HCT116 (cell line): Measurements from ENCODE around the gene IL2RG. TPM values are rescaled to one million over a fixed set of nuclear protein-coding genes. Genes with fewer than 3 reads are reported as not detected.

Source experiments
- ATAC-seq: fragments of 200-7000 bp; cut with Tn5 transposase; 2 replicates; pipeline ENCODE4 v1.9.1; 2020; ENCODE audit warnings: mild to moderate bottlenecking, moderate library complexity
- BruUV-seq: library from RNA; stranded (reverse); fragments of 400-500 nt; replicated peaks from 2 replicates; lab custom pipeline; 2021; lab: Mats Ljungman, UMichigan
- CTCF ChIA-PET: fragments of 300-600 bp; sonication (Branson Sonifier 250); formaldehyde crosslinking; loops from one replicate; lab custom pipeline; 2021; ENCODE audit warnings: antibody characterized with exemption; lab: Charles Lee
- POLR2A ChIA-PET: fragments of 300-600, 350-600 bp; sonication (Branson Sonifier 250); formaldehyde crosslinking; loops from one replicate; lab custom pipeline; 2021; ENCODE audit warnings: antibody characterized with exemption; lab: Charles Lee
- RAD21 ChIA-PET, 2 experiments: fragments of 300-600 bp; sonication (Branson Sonifier 250); formaldehyde crosslinking; loops; one replicate each; lab custom pipeline; 2023; ENCODE audit warnings: low total read pairs in 2 of 2; ENCODE audit not compliant: uncharacterized antibody in 2 of 2, unreplicated experiment in 2 of 2, low non-redundant PET in 1 of 2; lab: Charles Lee
- DNase-seq: peaks from one replicate; pipeline ENCODE4 v3.0.0-alpha.2; 2010; ENCODE audit warnings: low read depth, low spot score
- H2AFZ ChIP-seq: fragments of 200-600 bp; shearing (Covaris generic), sonication (generic); 2 replicates; pipeline ENCODE4 v1.6.1; 2017; ENCODE audit warnings: low read depth, mixed run types, mixed read lengths, antibody characterized with exemption, low read length; ENCODE audit not compliant: poor library complexity, severe bottlenecking
- H3K27ac ChIP-seq: 2 replicates; pipeline ENCODE4 v1.5.1; 2012; ENCODE audit warnings: low read depth, low read length
- H3K27me3 ChIP-seq: fragments of 200-600 bp; sonication (generic); 2 replicates; pipeline ENCODE4 v1.6.1; 2016; ENCODE audit warnings: mixed run types, low read length, mixed read lengths; ENCODE audit not compliant: insufficient read depth
- H3K36me3 ChIP-seq, 2 experiments: fragments of 200-500 bp in 1 of 2; fragments of 200-600 bp in 1 of 2; sonication (Bioruptor generic) in 1 of 2; sonication (generic) in 1 of 2; 2 replicates each; pipeline versions ENCODE4 v1.5.1 to v1.6.1; 2014 to 2016; ENCODE audit warnings: low read length in 2 of 2, inconsistent platforms in 1 of 2, mixed read lengths in 1 of 2, mixed run types in 1 of 2; ENCODE audit not compliant: insufficient read depth in 2 of 2, control insufficient read depth in 1 of 2
- H3K4me1 ChIP-seq, 2 experiments: fragments of 200-600 bp in 1 of 2; sonication (generic) in 1 of 2; 2 replicates each; pipeline versions ENCODE4 v1.5.1 to v1.6.1; 2012 to 2017; ENCODE audit warnings: low read length in 2 of 2, inconsistent platforms in 1 of 2, mild to moderate bottlenecking in 1 of 2, mixed read lengths in 1 of 2, mixed run types in 1 of 2, moderate library complexity in 1 of 2; ENCODE audit not compliant: insufficient read depth in 2 of 2, control insufficient read depth in 1 of 2
- H3K4me2 ChIP-seq: fragments of 200-600 bp; sonication (generic); 2 replicates; pipeline ENCODE4 v1.6.1; 2017; ENCODE audit warnings: mixed run types, low read length, mixed read lengths
- H3K4me3 ChIP-seq, 2 experiments: fragments of 200-600 bp in 1 of 2; sonication (generic) in 1 of 2; replicated peaks in 1 of 2; 2 replicates each; pipeline ENCODE4 v1.5.1; 2011 to 2016; ENCODE audit warnings: low read length in 2 of 2, control low read depth in 1 of 2, low read depth in 1 of 2, mild to moderate bottlenecking in 1 of 2, mixed read lengths in 1 of 2, mixed run types in 1 of 2
- H3K79me2 ChIP-seq: fragments of 200-600 bp; sonication (generic); 2 replicates; pipeline ENCODE4 v1.6.1; 2017; ENCODE audit warnings: mild to moderate bottlenecking, mixed run types, low read length, moderate library complexity, mixed read lengths; ENCODE audit not compliant: insufficient read depth
- H3K9ac ChIP-seq: fragments of 200-600 bp; sonication (generic); 2 replicates; pipeline ENCODE4 v1.6.1; 2016; ENCODE audit warnings: low read length, mixed read lengths
- H3K9me2 ChIP-seq: fragments of 200-600 bp; sonication (generic), shearing (Covaris generic); 2 replicates; pipeline ENCODE4 v1.6.1; 2017; ENCODE audit warnings: mixed run types, mild to moderate bottlenecking, moderate library complexity; ENCODE audit not compliant: insufficient read depth
- H3K9me3 ChIP-seq, 2 experiments: fragments of 200-500 bp in 1 of 2; fragments of 200-600 bp in 1 of 2; sonication (Bioruptor generic) in 1 of 2; sonication (generic) in 1 of 2; 2 replicates each; pipeline ENCODE4 v1.6.1; 2014 to 2017; ENCODE audit warnings: low read length in 2 of 2, mixed read lengths in 2 of 2, inconsistent platforms in 1 of 2, low read depth in 1 of 2, mild to moderate bottlenecking in 1 of 2, mixed run types in 1 of 2, moderate library complexity in 1 of 2; ENCODE audit not compliant: control insufficient read depth in 1 of 2, insufficient read depth in 1 of 2
- H4K20me1 ChIP-seq: fragments of 200-600 bp; sonication (generic), shearing (Covaris generic); 2 replicates; pipeline ENCODE4 v1.6.1; 2017; ENCODE audit warnings: mixed run types, mild to moderate bottlenecking, moderate library complexity; ENCODE audit not compliant: insufficient read depth
- CBX3 ChIP-seq: IDR thresholded peaks from 2 replicates; pipeline ENCODE4 v1.6.1; 2012; ENCODE audit warnings: low read depth
- CEBPB ChIP-seq: IDR thresholded peaks from 2 replicates; pipeline ENCODE4 v1.6.1; 2012; ENCODE audit warnings: low read depth
- ELF1 ChIP-seq: IDR thresholded peaks from 2 replicates; pipeline ENCODE4 v1.6.1; 2012; ENCODE audit warnings: low read depth, borderline replicate concordance
- EZH2 ChIP-seq: fragments of 200-600 bp; sonication (generic); IDR thresholded peaks from 2 replicates; pipeline ENCODE4 v1.6.1; 2017; ENCODE audit warnings: antibody characterized with exemption, mixed run types
- EZH2phosphoT487 ChIP-seq: fragments of 200-600 bp; IDR thresholded peaks from 2 replicates; pipeline ENCODE4 v1.6.1; 2018; ENCODE audit warnings: antibody characterized with exemption, borderline replicate concordance
- FOSL1 ChIP-seq: IDR thresholded peaks from 2 replicates; pipeline ENCODE4 v1.6.1; 2012; ENCODE audit warnings: low read depth
- JUND ChIP-seq: IDR thresholded peaks from 2 replicates; pipeline ENCODE4 v1.6.1; 2012
- MAX ChIP-seq: IDR thresholded peaks from 2 replicates; pipeline ENCODE4 v1.6.1; 2012
- POLR2AphosphoS5 ChIP-seq: IDR thresholded peaks from 2 replicates; pipeline ENCODE4 v1.6.1; 2011; ENCODE audit warnings: mild to moderate bottlenecking, low read depth, low read length, moderate library complexity
- RAD21 ChIP-seq: IDR thresholded peaks from 2 replicates; pipeline ENCODE4 v1.6.1; 2012; ENCODE audit warnings: low read depth, mild to moderate bottlenecking
- REST ChIP-seq: IDR thresholded peaks from 2 replicates; pipeline ENCODE4 v1.6.1; 2012; ENCODE audit warnings: low read depth
- SIN3A ChIP-seq: IDR thresholded peaks from 2 replicates; pipeline ENCODE4 v1.6.1; 2012; ENCODE audit warnings: low read depth
- SP1 ChIP-seq: IDR thresholded peaks from 2 replicates; pipeline ENCODE4 v1.6.1; 2012; ENCODE audit warnings: low read depth
- SRF ChIP-seq: IDR thresholded peaks from 2 replicates; pipeline ENCODE4 v1.6.1; 2012; ENCODE audit warnings: low read depth
- YY1 ChIP-seq: IDR thresholded peaks from 2 replicates; pipeline ENCODE4 v1.6.1; 2011; ENCODE audit warnings: low read length, low read depth, moderate library complexity, mild to moderate bottlenecking; ENCODE audit not compliant: insufficient replicate concordance; ENCODE audit errors: extremely low read depth
- ZBTB33 ChIP-seq: IDR thresholded peaks from 2 replicates; pipeline ENCODE4 v1.6.1; 2011; ENCODE audit warnings: mild to moderate bottlenecking, low read length, moderate library complexity; ENCODE audit not compliant: insufficient replicate concordance; ENCODE audit errors: extremely low read depth
- ZFX ChIP-seq: fragments of 450-650 bp; IDR thresholded peaks from 2 replicates; pipeline ENCODE4 v1.6.1; 2017
- intact Hi-C: fragments of 100-400 bp; cut with micrococcal nuclease; formaldehyde crosslinking; loops from 2 replicates; pipeline ENCODE4 v1.10.0; 2022
- total RNA-seq: library from RNA; stranded (reverse); gene quantifications from one replicate; pipeline ENCODE4 v1.2.1, GENCODE V29; 2021; ENCODE audit not compliant: unreplicated experiment

Gene IL2RG
- total RNA-seq, 1 experiment from 2014 or later = 0.64 TPM

- ATAC-seq = peak; percentile 37
- TF ChIP-seq EZH2phosphoT487 = no peak
- TF ChIP-seq REST = no peak
- TF ChIP-seq POLR2AphosphoS5 = no peak
- no peak for TF ChIP-seq EZH2
- no peak for TF ChIP-seq MAX
- no peak for TF ChIP-seq ZBTB33
- TF ChIP-seq JUND = no peak
- TF ChIP-seq RAD21 = no peak
- no peak for TF ChIP-seq FOSL1
- no peak for TF ChIP-seq ELF1
- TF ChIP-seq YY1 = no peak
- TF ChIP-seq SP1 = no peak
- TF ChIP-seq CBX3 = no peak
- no peak for TF ChIP-seq SRF
- no peak for TF ChIP-seq SIN3A
- no peak for TF ChIP-seq ZFX
- TF ChIP-seq CEBPB = no peak
- POLR2A ChIA-PET = interaction anchor here (0.7 kb wide), 1 partner anchor 63 kb away, joined by 3 read pairs; no protein-coding TSS in a partner anchor
These were observed 7.7 kb upstream of the IL2RG start for GRCh38 chrX:71118985-71119535.

More at GRCh38 chrX:71118985-71119535, 7.7 kb upstream of the IL2RG start:
- DNase-seq = no peak
- RAD21 ChIA-PET = no interaction called here
- Histone ChIP-seq H3K36me3 (no peaks in the 10 kb centered on the region; a peak in 1 of 4 replicates), H3K9ac (peak overlapping the region; percentile 78), H3K9me2 (no peaks in the 10 kb centered on the region), H3K79me2 (no peaks in the 10 kb centered on the region), H3K4me3 (peak overlapping the region; percentile 64 to 66), H2AFZ (no peak overlapping the region), H4K20me1 (no peaks in the 10 kb centered on the region), H3K27ac (no peak overlapping the region), H3K27me3 (no peaks in the 10 kb centered on the region), H3K9me3 (no peaks in the 10 kb centered on the region), H3K4me1 (peaks cover 0 to 5% of the 10 kb centered on the region in 2 experiments; a peak in 1 of 4 replicates), H3K4me2 (peak overlapping the region; percentile 82)
- CTCF ChIA-PET = interaction anchor here (1.3 kb wide), 1 partner anchor 10 kb away, joined by 3 read pairs; no protein-coding TSS in a partner anchor
- intact Hi-C loops = no loop called here
- BruUV-seq = no TSS peak
